ENCODE results near the gene ZDHHC1. TPM values are rescaled to one million over a fixed set of nuclear protein-coding genes. Genes with fewer than 3 reads are reported as not detected.
A peak's percentile ranks its signal among the peaks of the same experiment; 100 is the strongest.

The ZDHHC1 gene
- total RNA-seq, 4 donors from 2014 or later, result 2.5 to 11.1 (median 3.8) TPM

DNA sequence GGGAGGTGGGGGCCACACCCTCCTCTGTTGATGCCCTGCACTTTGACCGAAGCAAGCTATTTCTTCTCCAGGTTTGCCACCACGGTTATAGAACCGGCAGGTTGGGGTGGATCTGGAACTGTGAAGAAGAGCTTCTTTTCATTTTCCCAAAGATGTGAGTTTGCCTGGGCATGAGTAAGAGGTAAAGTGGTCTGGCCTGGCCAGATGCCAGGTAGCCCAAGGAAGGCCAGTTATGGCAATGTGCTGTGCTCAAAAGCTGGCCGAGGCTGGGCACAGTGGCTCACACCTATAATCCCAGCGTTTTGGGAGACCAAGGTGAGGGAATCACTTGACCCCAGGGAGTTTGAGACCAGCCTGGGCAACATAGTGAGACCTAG is 46.0 kb upstream of the ZDHHC1 start:
- H3K9me3 ChIP-seq, result no peaks in the 10 kb centered on the region
- WGBS, 2 donors, result 60 to 86% methylated on average over 5 of the region's 5 CpGs
- H3K4me3 ChIP-seq, result no peak overlapping the region
- peaks cover 63 to 88% (median 65%) of the 10 kb centered on the region in 3 donors for H3K4me1 ChIP-seq
- no peak for DNase-seq
- H3K36me3 ChIP-seq, result no peaks in the 10 kb centered on the region
- H3K27ac ChIP-seq, result peak overlapping the region; percentile 73 to 88 (median 82)
- no peaks in the 10 kb centered on the region for H3K27me3 ChIP-seq
- intact Hi-C loops (cut with DNase I), result loop anchor here (5.0 kb wide), 1 partner anchor 40 kb away; no protein-coding TSS in a partner anchor
- TF ChIP-seq CTCF (IDR thresholded peaks at IDR 0.05) (no peak), POLR2A (IDR thresholded peaks at IDR 0.05) (no peak)

DNA sequence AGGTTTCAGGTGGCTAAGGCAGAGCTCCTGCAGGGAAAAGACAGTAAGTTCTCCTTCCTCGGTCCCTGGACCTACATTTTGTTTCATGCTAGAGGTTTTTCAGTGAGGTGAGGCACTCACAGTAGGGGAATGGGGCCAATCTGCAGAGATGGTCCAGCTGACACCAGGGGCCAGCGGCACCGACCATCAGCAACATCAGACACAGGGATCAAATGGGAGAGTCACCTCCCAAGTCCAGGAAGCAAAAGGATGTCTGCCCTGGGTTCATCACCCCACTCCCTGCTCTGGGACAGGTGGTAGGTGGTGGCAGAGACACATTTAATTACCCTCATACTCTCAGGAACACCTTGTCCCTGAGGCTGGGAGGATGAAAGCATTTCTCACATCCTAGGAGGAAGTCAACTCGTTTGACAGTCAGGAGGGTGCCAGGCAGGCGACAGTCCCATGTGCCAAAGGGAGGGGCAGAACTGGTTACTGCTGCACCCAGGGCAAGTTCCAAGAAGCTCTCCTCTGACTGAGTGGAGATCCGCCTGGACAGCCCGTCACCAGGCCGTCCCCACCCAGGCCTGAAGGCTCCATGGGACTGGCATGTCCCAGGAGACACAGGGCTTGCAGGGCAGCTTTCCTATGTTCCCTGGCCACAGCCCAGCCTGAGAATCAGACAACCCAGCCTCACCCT is 45.5 kb upstream of the ZDHHC1 start:
- Histone ChIP-seq H3K4me3 (no peak overlapping the region), H3K36me3 (no peaks in the 10 kb centered on the region), H3K4me1 (peaks cover 69 to 94% (median 70%) of the 10 kb centered on the region in 3 donors), H3K27ac (peak overlapping the region; percentile 73 to 88 (median 82)), H3K27me3 (no peaks in the 10 kb centered on the region), H3K9me3 (no peaks in the 10 kb centered on the region)
- TF ChIP-seq CTCF (IDR thresholded peaks at IDR 0.05), result no peak
- peak in 1 of 4 donors; percentile 35 for TF ChIP-seq POLR2A (IDR thresholded peaks at IDR 0.05)
- intact Hi-C loops (cut with DNase I), result loop anchor here (5.0 kb wide), 1 partner anchor 39 kb away; no protein-coding TSS in a partner anchor
- WGBS, 2 donors, result 57% methylated on average over 2 of the region's 8 CpGs; no CpG with 5 or more reads in 1 of the 2 donors
- DNase-seq, result no peak

DNA sequence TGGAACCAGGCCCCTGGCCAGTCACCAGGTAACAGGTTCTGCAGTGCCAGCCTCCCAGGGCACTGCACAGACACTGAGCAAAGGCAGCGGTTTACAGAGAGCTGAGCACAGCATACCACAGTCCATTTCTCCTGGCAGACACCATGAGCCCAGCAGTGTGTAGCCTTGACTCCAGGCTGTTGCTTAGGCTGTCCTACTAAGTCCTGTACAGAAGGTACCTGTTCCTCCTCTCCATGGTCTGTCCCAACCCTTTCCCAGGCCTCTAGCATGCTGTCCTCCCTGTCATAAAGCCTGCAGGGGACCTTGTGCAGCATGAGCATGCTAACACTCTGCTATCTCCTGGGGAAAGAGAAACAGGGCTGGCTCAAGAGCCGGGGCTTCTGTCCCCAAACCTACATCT is 44.7 kb upstream of the ZDHHC1 start:
- Histone ChIP-seq H3K4me1 (peaks cover 72 to 100% (median 78%) of the 10 kb centered on the region in 3 donors), H3K4me3 (no peak overlapping the region), H3K27me3 (no peaks in the 10 kb centered on the region), H3K27ac (peak overlapping the region; percentile 73 to 88 (median 82)), H3K9me3 (no peaks in the 10 kb centered on the region), H3K36me3 (no peaks in the 10 kb centered on the region)
- TF ChIP-seq POLR2A (IDR thresholded peaks at IDR 0.05), result no peak
- no peak for TF ChIP-seq CTCF (IDR thresholded peaks at IDR 0.05)
- intact Hi-C loops (cut with DNase I), result loop anchor here (5.0 kb wide), 1 partner anchor 39 kb away; no protein-coding TSS in a partner anchor
- 78% methylated on average over 1 of the region's 2 CpGs; no CpG with 5 or more reads in 1 of the 2 donors for WGBS, 2 donors
- no peak for DNase-seq

- no peaks in the 10 kb centered on the region for H3K27me3 ChIP-seq
- H3K4me1 ChIP-seq, result peaks cover 72 to 99% (median 73%) of the 10 kb centered on the region in 3 donors
- peak overlapping the region; percentile 73 to 88 (median 82) for H3K27ac ChIP-seq
- TF ChIP-seq CTCF (IDR thresholded peaks at IDR 0.05) (no peak), POLR2A (IDR thresholded peaks at IDR 0.05) (no peak)
- H3K36me3 ChIP-seq, result no peaks in the 10 kb centered on the region
- no peaks in the 10 kb centered on the region for H3K9me3 ChIP-seq
- DNase-seq, result no peak
- 69 to 83% methylated on average over 3 to 5 of the region's 5 CpGs for WGBS, 2 donors
- H3K4me3 ChIP-seq, result no peak overlapping the region
- intact Hi-C loops (cut with DNase I), result loop anchor here (5.0 kb wide), 1 partner anchor 38 kb away; no protein-coding TSS in a partner anchor
Observed at GRCh38 chr16:67460168-67460567, 43.9 kb upstream of the ZDHHC1 start.

DNA sequence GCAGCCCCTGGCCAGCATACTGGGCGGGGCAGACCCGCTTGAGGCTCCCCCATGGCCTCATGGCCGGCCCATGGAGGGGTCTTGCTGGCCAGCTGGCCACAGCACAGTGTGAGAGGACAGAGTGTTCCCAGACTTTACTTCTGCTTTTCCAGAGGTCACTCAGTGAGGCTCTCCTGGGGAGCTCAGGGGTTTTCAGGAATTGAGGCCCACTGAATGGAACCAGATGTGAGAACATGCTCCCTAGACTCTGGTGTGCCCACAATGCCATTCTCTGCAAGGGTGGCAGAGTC is 43.5 kb upstream of the ZDHHC1 start:
- Histone ChIP-seq H3K4me1 (peaks cover 72 to 96% (median 73%) of the 10 kb centered on the region in 3 donors), H3K36me3 (no peaks in the 10 kb centered on the region), H3K27ac (peak overlapping the region; percentile 73 to 88 (median 82)), H3K4me3 (no peak overlapping the region), H3K9me3 (no peaks in the 10 kb centered on the region), H3K27me3 (no peaks in the 10 kb centered on the region)
- no CpG with 5 or more reads among the region's 3 CpGs for WGBS, 2 donors
- DNase-seq, result no peak
- TF ChIP-seq POLR2A (IDR thresholded peaks at IDR 0.05), result no peak
- intact Hi-C loops (cut with DNase I), result loop anchor here (5.0 kb wide), 1 partner anchor 38 kb away; no protein-coding TSS in a partner anchor
